Neuronal stem cell (in vitro differentiated cells): ENCODE results near the gene CIRBP.

Experiments used
- DNase-seq: peaks from one replicate; pipeline ENCODE4 v3.0.0-alpha.2; 2013; ENCODE audit warnings: low spot score
- H2AFZ ChIP-seq: one replicate; pipeline ENCODE4 v1.6.1; 2013; ENCODE audit warnings: mild to moderate bottlenecking, low read length, inconsistent platforms
- H2AK5ac ChIP-seq: 2 replicates; pipeline ENCODE4 v1.6.1; 2013; ENCODE audit warnings: low read depth, mild to moderate bottlenecking, inconsistent platforms, low read length, moderate library complexity, mixed read lengths
- H2BK120ac ChIP-seq: 2 replicates; pipeline ENCODE4 v1.6.1; 2013; ENCODE audit warnings: low read depth, mild to moderate bottlenecking, inconsistent platforms, low read length, moderate library complexity, mixed read lengths
- H2BK12ac ChIP-seq: one replicate; pipeline ENCODE4 v1.6.1; 2013; ENCODE audit warnings: low read length, inconsistent platforms
- H2BK15ac ChIP-seq: 2 replicates; pipeline ENCODE4 v1.6.1; 2013; ENCODE audit warnings: mild to moderate bottlenecking, low read length, inconsistent platforms, mixed read lengths
- H2BK5ac ChIP-seq: one replicate; pipeline ENCODE4 v1.6.1; 2013; ENCODE audit warnings: inconsistent platforms, mild to moderate bottlenecking, low read length, moderate library complexity
- H3K14ac ChIP-seq: one replicate; pipeline ENCODE4 v1.6.1; 2013; ENCODE audit warnings: low read length, inconsistent platforms
- H3K18ac ChIP-seq: 2 replicates; pipeline ENCODE4 v1.6.1; 2013; ENCODE audit warnings: low read length, inconsistent platforms
- H3K23ac ChIP-seq: 2 replicates; pipeline ENCODE4 v1.6.1; 2013; ENCODE audit warnings: low read depth, mild to moderate bottlenecking, mixed read lengths, low read length, inconsistent platforms; ENCODE audit not compliant: poor library complexity
- H3K27ac ChIP-seq: replicated peaks from 3 replicates; pipeline ENCODE4 v1.5.1; 2013; ENCODE audit warnings: low read length, inconsistent platforms
- H3K27me3 ChIP-seq, 3 experiments: 2 replicates each; pipeline ENCODE4 v1.6.1; 2013; ENCODE audit warnings: low read length in 3 of 3, mild to moderate bottlenecking in 2 of 3, inconsistent platforms in 1 of 3, low read depth in 1 of 3, mixed read lengths in 1 of 3, moderate library complexity in 1 of 3; ENCODE audit not compliant: control insufficient read depth in 3 of 3, insufficient read depth in 3 of 3
- H3K36me3 ChIP-seq, 2 donors: replicated peaks in 1 of 2; 2 replicates each; pipeline ENCODE4 v1.6.1; 2013; ENCODE audit warnings: low read length in 2 of 2; ENCODE audit not compliant: control insufficient read depth in 2 of 2, insufficient read depth in 2 of 2
- H3K4ac ChIP-seq: 2 replicates; pipeline ENCODE4 v1.6.1; 2013; ENCODE audit warnings: inconsistent platforms, mild to moderate bottlenecking, low read length, moderate library complexity
- H3K4me1 ChIP-seq, 2 donors: 1 replicate in 1 of 2; 2 replicates in 1 of 2; pipeline ENCODE4 v1.6.1; 2013; ENCODE audit warnings: low read length in 2 of 2, low read depth in 1 of 2; ENCODE audit not compliant: control insufficient read depth in 2 of 2, insufficient read depth in 1 of 2
- H3K4me2 ChIP-seq: one replicate; pipeline ENCODE4 v1.6.1; 2013; ENCODE audit warnings: mild to moderate bottlenecking, low read length, inconsistent platforms; ENCODE audit not compliant: insufficient read depth, poor library complexity, severe bottlenecking
- H3K4me3 ChIP-seq, 2 donors: 2 replicates each; pipeline ENCODE4 v1.5.1; 2013; ENCODE audit warnings: low read length in 2 of 2, mild to moderate bottlenecking in 2 of 2, inconsistent platforms in 1 of 2, moderate library complexity in 1 of 2
- H3K79me1 ChIP-seq: one replicate; pipeline ENCODE4 v1.6.1; 2013; ENCODE audit warnings: low read depth, mild to moderate bottlenecking, inconsistent platforms, low read length, moderate library complexity
- H3K9ac ChIP-seq: one replicate; pipeline ENCODE4 v1.6.1; 2013; ENCODE audit warnings: mild to moderate bottlenecking, low read depth, low read length, inconsistent platforms; ENCODE audit not compliant: poor library complexity
- H3K9me3 ChIP-seq, 2 donors: replicated peaks in 1 of 2; 2 replicates each; pipeline versions ENCODE3 to v1.6.1; 2013; ENCODE audit warnings: low read length in 2 of 2, mild to moderate bottlenecking in 2 of 2, inconsistent platforms in 1 of 2, low read depth in 1 of 2, mixed read lengths in 1 of 2, moderate library complexity in 1 of 2; ENCODE audit not compliant: control insufficient read depth in 2 of 2, insufficient read depth in 1 of 2
- H4K8ac ChIP-seq: one replicate; pipeline ENCODE4 v1.6.1; 2013; ENCODE audit warnings: low read depth, mild to moderate bottlenecking, inconsistent platforms, low read length, moderate library complexity
- H4K91ac ChIP-seq: one replicate; pipeline ENCODE4 v1.6.1; 2013; ENCODE audit warnings: low read length, low read depth, mild to moderate bottlenecking, inconsistent platforms; ENCODE audit not compliant: poor library complexity
- WGBS, 2 donors: extraction: QIAGEN DNeasy Blood & Tissue Kit; methylation state at CpG; one replicate each; pipeline ENCODE4 v1.1.7; 2013; ENCODE audit warnings: missing lambda C conversion rate in 2 of 2, mixed read lengths in 1 of 2; ENCODE audit not compliant: insufficient read length in 2 of 2, insufficient replicate concordance in 1 of 2; ENCODE audit errors: extremely low coverage in 2 of 2; 5-methylcytosine and 5-hydroxymethylcytosine counted together

Gene CIRBP

GRCh38 chr19:1278713-1279660, 9.9 kb downstream of the CIRBP start:
- H2AFZ ChIP-seq = no peak overlapping the region
- H3K4me2 ChIP-seq = no peak overlapping the region
- no peak overlapping the region for H4K91ac ChIP-seq
- H3K4me3 ChIP-seq = no peak overlapping the region
- no peak for DNase-seq
- H3K23ac ChIP-seq = no peak overlapping the region
- no peak overlapping the region for H2BK120ac ChIP-seq
- H4K8ac ChIP-seq = no peak overlapping the region
- H3K79me1 ChIP-seq = peaks cover 6% of the 10 kb centered on the region
- H3K14ac ChIP-seq = no peak overlapping the region
- no peak overlapping the region for H3K27ac ChIP-seq
- no CpG with 5 or more reads among the region's 25 CpGs for WGBS, 2 donors
- H3K27me3 ChIP-seq = no peaks in the 10 kb centered on the region
- H3K4me1 ChIP-seq = peaks cover 12 to 24% of the 10 kb centered on the region in 2 donors
- H3K4ac ChIP-seq = no peak overlapping the region
- H3K9me3 ChIP-seq = no peaks in the 10 kb centered on the region
- no peak overlapping the region for H3K18ac ChIP-seq
- peak overlapping the region; percentile 63 for H2BK15ac ChIP-seq
- H3K36me3 ChIP-seq = peaks cover 21 to 36% of the 10 kb centered on the region in 2 donors
- H2AK5ac ChIP-seq = peak overlapping the region; percentile 84
- H2BK12ac ChIP-seq = no peak overlapping the region
- peak overlapping the region; percentile 71 for H2BK5ac ChIP-seq
- H3K9ac ChIP-seq = no peak overlapping the region

- peaks cover 13 to 27% of the 10 kb centered on the region in 2 donors for H3K36me3 ChIP-seq
- H2BK120ac ChIP-seq = peak overlapping the region; percentile 67
- no peaks in the 10 kb centered on the region for H3K9me3 ChIP-seq
- DNase-seq = peak; percentile 84
- H3K4ac ChIP-seq = no peak overlapping the region
- peak overlapping the region; percentile 63 for H2BK12ac ChIP-seq
- H3K4me2 ChIP-seq = no peak overlapping the region
- H3K14ac ChIP-seq = no peak overlapping the region
- H3K4me3 ChIP-seq = no peak overlapping the region
- no peak overlapping the region for H2AFZ ChIP-seq
- H3K23ac ChIP-seq = peak overlapping the region; percentile 57
- peak overlapping the region; percentile 93 for H3K18ac ChIP-seq
- no peak overlapping the region for H4K91ac ChIP-seq
- H3K27ac ChIP-seq = peak overlapping the region; percentile 16
- peaks cover 6% of the 10 kb centered on the region for H3K79me1 ChIP-seq
- peak overlapping the region; percentile 74 for H3K9ac ChIP-seq
- peak overlapping the region; percentile 63 for H2BK15ac ChIP-seq
- no peak overlapping the region for H4K8ac ChIP-seq
- H3K4me1 ChIP-seq = peaks cover 9 to 25% of the 10 kb centered on the region in 2 donors
- peak overlapping the region; percentile 82 for H2AK5ac ChIP-seq
- WGBS, 2 donors = no CpG with 5 or more reads among the region's 10 CpGs
- peaks cover 0 to 5% (median 0%) of the 10 kb centered on the region in 3 experiments for H3K27me3 ChIP-seq
- peak overlapping the region; percentile 71 for H2BK5ac ChIP-seq
Observed at GRCh38 chr19:1279782-1280341, 10.7 kb downstream of the CIRBP start.

GRCh38 chr19:1280636-1281568, 11.8 kb downstream of the CIRBP start:
- Histone ChIP-seq H3K36me3 (peaks cover 12 to 24% of the 10 kb centered on the region in 2 donors), H2BK120ac (no peak overlapping the region), H2BK5ac (peak overlapping the region; percentile 71), H2AFZ (no peak overlapping the region), H3K27me3 (peaks cover 0 to 11% (median 4%) of the 10 kb centered on the region in 3 experiments), H3K4ac (no peak overlapping the region), H2AK5ac (peak overlapping the region; percentile 82), H2BK12ac (peak overlapping the region; percentile 73), H2BK15ac (peak overlapping the region; percentile 67), H3K23ac (peak overlapping the region; percentile 57), H3K14ac (no peak overlapping the region), H3K4me1 (peaks cover 9 to 25% of the 10 kb centered on the region in 2 donors), H3K27ac (no peak overlapping the region), H4K91ac (no peak overlapping the region), H4K8ac (no peak overlapping the region), H3K9me3 (no peaks in the 10 kb centered on the region), H3K9ac (no peak overlapping the region), H3K79me1 (peaks cover 6% of the 10 kb centered on the region), H3K4me2 (no peak overlapping the region), H3K4me3 (no peak overlapping the region), H3K18ac (no peak overlapping the region)
- WGBS, 2 donors = no CpG with 5 or more reads among the region's 53 CpGs
- no peak for DNase-seq
